ENCODE data around the gene ZNF723.
"Not testable (repeated sequence)": the region's sequence is repeated elsewhere in the genome, so short reads cannot be mapped to it uniquely, and the experiment has no call there.

ZNF723 gene

GRCh38 chr19:22832031-22832762 is at the start of gene ZNF723:
Gene ZNF723, plus strand, starts transcription at chr19:22832291. Its CDS starts 89 bp downstream, at chr19:22832380.
- Mint-ChIP-seq H3K27me3 (no peaks in the 10 kb centered on the region), H3K4me3 (no peak within 1 kb of the TSS), H3K9me3 (peaks cover 15% of the 10 kb centered on the region), H3K27ac (no peak within 1 kb of the TSS), H3K4me1 (ENCODE audit: low read depth) (no peaks in the 10 kb centered on the region), H3K36me3 (ENCODE audit: low read depth) (peaks cover 7% of the 10 kb centered on the region)

- Mint-ChIP-seq H3K27me3 (no peaks in the 10 kb centered on the region), H3K27ac (no peak within 1 kb of the TSS), H3K9me3 (peaks cover 13% of the 10 kb centered on the region), H3K4me1 (ENCODE audit: low read depth) (no peaks in the 10 kb centered on the region), H3K4me3 (no peak within 1 kb of the TSS), H3K36me3 (ENCODE audit: low read depth) (peaks cover 5% of the 10 kb centered on the region)
Measured at GRCh38 chr19:22783651-22784410, 48.3 kb upstream of the ZNF723 start, which contains the start of gene ZNF99. Gene ZNF99, minus strand, starts transcription at chr19:22784151. Its CDS starts 135 bp downstream, at chr19:22784016.

- H3K27ac Mint-ChIP-seq; H3K27me3 Mint-ChIP-seq; H3K36me3 Mint-ChIP-seq (ENCODE audit: low read depth); H3K4me3 Mint-ChIP-seq; H3K4me1 Mint-ChIP-seq (ENCODE audit: low read depth): not testable (repeated sequence)
- peaks cover 32% of the 10 kb centered on the region for H3K9me3 Mint-ChIP-seq
Measured at GRCh38 chr19:22792863-22793262, 39.2 kb upstream of the ZNF723 start.

- Mint-ChIP-seq H3K27me3 (no peaks in the 10 kb centered on the region), H3K27ac (no peak overlapping the region)
Measured at GRCh38 chr19:22797040-22797439, 35.1 kb upstream of the ZNF723 start.

DNA sequence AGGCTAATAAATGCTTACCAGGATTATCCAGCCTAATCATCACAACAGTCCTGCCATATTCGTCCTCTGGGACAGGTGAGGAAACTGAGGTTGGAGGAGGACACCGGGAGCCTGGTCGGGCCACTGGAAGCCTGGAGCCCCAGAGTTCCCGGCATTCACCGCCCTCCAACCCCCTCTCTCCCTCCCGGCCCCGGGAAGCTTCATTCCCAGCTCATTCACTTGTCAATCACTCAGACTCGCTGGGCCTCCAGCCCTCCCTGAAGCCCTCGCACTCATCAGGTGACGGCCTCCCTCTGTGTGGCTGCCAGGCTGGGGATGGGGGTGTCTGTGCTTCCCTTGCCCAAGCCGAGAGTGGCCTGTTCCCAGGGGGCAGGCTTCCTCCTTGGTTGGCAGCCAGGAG is 25.7 kb upstream of the ZNF723 start:
- H3K4me1 Mint-ChIP-seq (ENCODE audit: low read depth), result no peaks in the 10 kb centered on the region
- no peak overlapping the region for H3K4me3 Mint-ChIP-seq
- peaks cover 21% of the 10 kb centered on the region for H3K9me3 Mint-ChIP-seq
- peaks cover 3% of the 10 kb centered on the region for H3K27me3 Mint-ChIP-seq
- H3K36me3 Mint-ChIP-seq (ENCODE audit: low read depth), result no peaks in the 10 kb centered on the region
- H3K27ac Mint-ChIP-seq, result no peak overlapping the region

More at GRCh38 chr19:22797040-22797439, 35.1 kb upstream of the ZNF723 start:
- H3K36me3 Mint-ChIP-seq (ENCODE audit: low read depth), result peaks cover 8% of the 10 kb centered on the region
- no peak overlapping the region for H3K4me3 Mint-ChIP-seq
- H3K9me3 Mint-ChIP-seq, result peaks cover 44% of the 10 kb centered on the region
- no peaks in the 10 kb centered on the region for H3K4me1 Mint-ChIP-seq (ENCODE audit: low read depth)

- Mint-ChIP-seq H3K4me1 (ENCODE audit: low read depth) (no peaks in the 10 kb centered on the region), H3K9me3 (peaks cover 20% of the 10 kb centered on the region), H3K27me3 (peaks cover 3% of the 10 kb centered on the region), H3K4me3 (no peak overlapping the region), H3K27ac (no peak overlapping the region), H3K36me3 (ENCODE audit: low read depth) (no peaks in the 10 kb centered on the region)
Measured at GRCh38 chr19:22807061-22807835, 24.8 kb upstream of the ZNF723 start.

GRCh38 chr19:22814124-22814523 is 18.0 kb upstream of the ZNF723 start:
- H3K4me1 Mint-ChIP-seq (ENCODE audit: low read depth), result no peaks in the 10 kb centered on the region
- no peaks in the 10 kb centered on the region for H3K36me3 Mint-ChIP-seq (ENCODE audit: low read depth)
- H3K27me3 Mint-ChIP-seq, result no peaks in the 10 kb centered on the region
- peaks cover 36% of the 10 kb centered on the region for H3K9me3 Mint-ChIP-seq
- no peak overlapping the region for H3K4me3 Mint-ChIP-seq
- H3K27ac Mint-ChIP-seq, result no peak overlapping the region

- Mint-ChIP-seq H3K27ac (no peak overlapping the region), H3K4me1 (ENCODE audit: low read depth) (no peaks in the 10 kb centered on the region), H3K9me3 (peaks cover 15% of the 10 kb centered on the region), H3K27me3 (no peaks in the 10 kb centered on the region), H3K36me3 (ENCODE audit: low read depth) (peaks cover 7% of the 10 kb centered on the region), H3K4me3 (no peak overlapping the region)
Measured at GRCh38 chr19:22831211-22831610, 880 bp upstream of the ZNF723 start.

GRCh38 chr19:22857713-22858320 is 25.7 kb downstream of the ZNF723 start:
- not testable (repeated sequence) for H3K27me3 Mint-ChIP-seq; H3K27ac Mint-ChIP-seq; H3K4me3 Mint-ChIP-seq; H3K4me1 Mint-ChIP-seq (ENCODE audit: low read depth)
- peaks cover 18% of the 10 kb centered on the region for H3K36me3 Mint-ChIP-seq (ENCODE audit: low read depth)
- peaks cover 23% of the 10 kb centered on the region for H3K9me3 Mint-ChIP-seq

- Mint-ChIP-seq H3K9me3 (peaks cover 18% of the 10 kb centered on the region), H3K36me3 (ENCODE audit: low read depth) (peaks cover 4% of the 10 kb centered on the region), H3K27ac (no peak overlapping the region)
Measured at GRCh38 chr19:22882797-22883196, 50.7 kb downstream of the ZNF723 start.

GRCh38 chr19:22893855-22894270 is 61.8 kb downstream of the ZNF723 start:
- H3K27ac Mint-ChIP-seq, result no peak overlapping the region
- H3K36me3 Mint-ChIP-seq (ENCODE audit: low read depth), result no peaks in the 10 kb centered on the region
- H3K4me1 Mint-ChIP-seq (ENCODE audit: low read depth), result no peaks in the 10 kb centered on the region

More at GRCh38 chr19:22882797-22883196, 50.7 kb downstream of the ZNF723 start:
- H3K4me3 Mint-ChIP-seq, result no peak overlapping the region
- H3K4me1 Mint-ChIP-seq (ENCODE audit: low read depth), result no peaks in the 10 kb centered on the region
- H3K27me3 Mint-ChIP-seq, result no peaks in the 10 kb centered on the region

DNA sequence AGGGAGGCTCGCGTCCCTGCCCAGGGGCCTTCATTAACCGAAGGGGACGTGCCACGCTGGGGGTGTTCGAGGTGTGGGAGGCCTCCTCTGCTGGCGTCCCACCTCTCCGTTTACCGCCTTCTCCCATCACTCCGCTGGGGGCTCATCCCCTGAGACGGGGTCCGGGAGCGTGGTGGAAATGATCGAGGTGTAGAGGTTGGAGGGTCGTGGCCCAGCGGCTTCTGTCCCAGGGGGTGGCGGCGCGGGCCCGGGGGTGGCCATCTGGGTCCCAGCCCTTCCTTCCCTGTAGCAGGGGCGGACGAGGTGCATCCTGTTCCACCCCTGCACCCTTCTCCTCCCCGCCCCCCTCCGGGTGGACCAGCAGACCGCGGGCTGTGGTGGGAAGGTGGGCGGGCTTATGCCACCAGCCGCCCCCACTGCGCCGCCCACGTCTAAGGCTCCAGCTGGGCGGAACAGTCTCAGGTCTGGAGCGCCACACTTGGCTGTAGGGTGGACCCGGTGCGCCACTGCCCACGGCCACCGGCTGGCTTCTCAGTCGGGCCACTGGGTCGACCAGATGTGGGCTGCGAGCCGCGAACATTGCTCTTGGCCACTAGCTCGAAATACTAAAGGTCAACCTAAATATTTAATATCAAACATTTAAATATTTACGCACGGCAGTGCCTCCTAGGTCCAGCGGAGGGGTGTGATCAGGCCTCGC is 69.5 kb downstream of the ZNF723 start:
- H3K4me3 Mint-ChIP-seq, result no peak overlapping the region
- no peaks in the 10 kb centered on the region for H3K4me1 Mint-ChIP-seq (ENCODE audit: low read depth)
- peaks cover 10% of the 10 kb centered on the region for H3K36me3 Mint-ChIP-seq (ENCODE audit: low read depth)
- no peak overlapping the region for H3K27ac Mint-ChIP-seq
- H3K27me3 Mint-ChIP-seq, result no peaks in the 10 kb centered on the region
- peaks cover 25% of the 10 kb centered on the region for H3K9me3 Mint-ChIP-seq

More at GRCh38 chr19:22893855-22894270, 61.8 kb downstream of the ZNF723 start:
- H3K4me3 Mint-ChIP-seq, result no peak overlapping the region
- H3K27me3 Mint-ChIP-seq, result no peaks in the 10 kb centered on the region
- H3K9me3 Mint-ChIP-seq, result peaks cover 17% of the 10 kb centered on the region

Data from stimulated activated naive CD8-positive, alpha-beta T cell treated with anti-CD3 and anti-CD28 coated beads, Interleukin-15, Interleukin-2, amounts not matched to agents 100 ng/mL and 50 ng/mL, for 24 hours (primary cell).